HG03571 (cell line): ENCODE data around the gene APOB.

Experiments
- ATAC-seq: cut with Tn5 transposase; IDR thresholded peaks from one replicate; pipeline ENCODE4 v1.9.1; 2021; ENCODE audit not compliant: unreplicated experiment

Gene APOB, protein sequence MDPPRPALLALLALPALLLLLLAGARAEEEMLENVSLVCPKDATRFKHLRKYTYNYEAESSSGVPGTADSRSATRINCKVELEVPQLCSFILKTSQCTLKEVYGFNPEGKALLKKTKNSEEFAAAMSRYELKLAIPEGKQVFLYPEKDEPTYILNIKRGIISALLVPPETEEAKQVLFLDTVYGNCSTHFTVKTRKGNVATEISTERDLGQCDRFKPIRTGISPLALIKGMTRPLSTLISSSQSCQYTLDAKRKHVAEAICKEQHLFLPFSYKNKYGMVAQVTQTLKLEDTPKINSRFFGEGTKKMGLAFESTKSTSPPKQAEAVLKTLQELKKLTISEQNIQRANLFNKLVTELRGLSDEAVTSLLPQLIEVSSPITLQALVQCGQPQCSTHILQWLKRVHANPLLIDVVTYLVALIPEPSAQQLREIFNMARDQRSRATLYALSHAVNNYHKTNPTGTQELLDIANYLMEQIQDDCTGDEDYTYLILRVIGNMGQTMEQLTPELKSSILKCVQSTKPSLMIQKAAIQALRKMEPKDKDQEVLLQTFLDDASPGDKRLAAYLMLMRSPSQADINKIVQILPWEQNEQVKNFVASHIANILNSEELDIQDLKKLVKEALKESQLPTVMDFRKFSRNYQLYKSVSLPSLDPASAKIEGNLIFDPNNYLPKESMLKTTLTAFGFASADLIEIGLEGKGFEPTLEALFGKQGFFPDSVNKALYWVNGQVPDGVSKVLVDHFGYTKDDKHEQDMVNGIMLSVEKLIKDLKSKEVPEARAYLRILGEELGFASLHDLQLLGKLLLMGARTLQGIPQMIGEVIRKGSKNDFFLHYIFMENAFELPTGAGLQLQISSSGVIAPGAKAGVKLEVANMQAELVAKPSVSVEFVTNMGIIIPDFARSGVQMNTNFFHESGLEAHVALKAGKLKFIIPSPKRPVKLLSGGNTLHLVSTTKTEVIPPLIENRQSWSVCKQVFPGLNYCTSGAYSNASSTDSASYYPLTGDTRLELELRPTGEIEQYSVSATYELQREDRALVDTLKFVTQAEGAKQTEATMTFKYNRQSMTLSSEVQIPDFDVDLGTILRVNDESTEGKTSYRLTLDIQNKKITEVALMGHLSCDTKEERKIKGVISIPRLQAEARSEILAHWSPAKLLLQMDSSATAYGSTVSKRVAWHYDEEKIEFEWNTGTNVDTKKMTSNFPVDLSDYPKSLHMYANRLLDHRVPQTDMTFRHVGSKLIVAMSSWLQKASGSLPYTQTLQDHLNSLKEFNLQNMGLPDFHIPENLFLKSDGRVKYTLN (N-terminal part only)

DNA sequence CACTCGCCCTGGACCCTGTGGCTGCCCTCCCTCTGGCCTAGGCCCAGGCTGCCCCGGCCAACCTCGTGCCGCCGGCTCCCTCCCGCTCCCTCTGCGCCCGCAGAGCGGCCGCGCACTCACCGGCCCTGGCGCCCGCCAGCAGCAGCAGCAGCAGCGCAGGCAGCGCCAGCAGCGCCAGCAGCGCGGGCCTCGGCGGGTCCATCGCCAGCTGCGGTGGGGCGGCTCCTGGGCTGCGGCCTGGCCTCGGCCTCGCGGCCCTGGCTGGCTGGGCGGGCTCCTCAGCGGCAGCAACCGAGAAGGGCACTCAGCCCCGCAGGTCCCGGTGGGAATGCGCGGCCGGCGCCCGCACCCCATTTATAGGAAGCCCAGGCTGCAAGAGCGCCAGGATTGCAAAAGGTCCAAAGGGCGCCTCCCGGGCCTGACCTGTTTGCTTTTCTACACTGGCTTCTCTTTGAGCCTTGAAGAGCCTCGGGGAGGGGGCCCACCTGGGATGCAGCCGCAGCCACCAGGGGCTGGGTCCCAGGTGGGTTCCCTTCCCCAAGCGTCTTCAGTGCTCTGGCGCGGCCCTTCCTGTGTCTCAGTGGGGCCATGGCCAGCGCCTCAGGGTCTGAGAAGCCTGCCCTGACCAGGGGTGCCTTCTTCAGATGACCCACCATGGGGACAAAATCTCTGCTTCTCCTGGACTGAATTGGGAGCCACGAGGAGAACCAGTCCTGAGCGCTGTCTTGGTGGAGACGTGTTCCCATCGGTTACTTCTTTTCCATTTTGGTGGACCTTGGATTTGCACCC is at the start of gene APOB:
APOB (minus strand) TSS at position 330 of the 789 bp plus-strand sequence; CDS start at position 202, 128 bp downstream.
- ATAC-seq: no peak

DNA sequence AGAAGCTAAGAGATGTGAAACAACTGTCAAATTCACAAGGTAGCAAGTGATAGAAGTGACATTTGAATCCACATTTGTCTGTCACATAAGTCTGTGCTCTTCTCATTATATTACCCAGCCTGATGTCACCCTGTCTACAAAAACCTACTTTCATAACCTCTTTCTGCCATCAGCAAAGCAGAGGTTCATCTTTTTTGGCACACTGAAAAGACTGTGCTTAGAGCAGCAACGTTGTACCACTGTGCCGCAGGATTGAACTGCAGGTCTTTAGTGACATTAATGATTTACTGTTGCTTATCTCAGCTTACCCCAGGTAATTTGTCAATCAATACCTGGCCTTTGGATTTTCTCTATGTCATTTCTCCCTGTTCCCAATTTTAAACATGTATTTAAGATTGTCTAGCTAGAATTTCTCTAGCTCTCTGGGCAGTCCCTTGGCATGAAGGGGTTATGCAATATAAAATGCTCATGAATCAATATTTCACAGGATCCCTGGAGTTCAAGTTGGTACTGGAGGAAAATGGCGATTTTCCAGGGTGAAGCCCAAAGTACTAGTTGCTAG is 48.5 kb upstream of the APOB start:
- ATAC-seq: no peak

DNA sequence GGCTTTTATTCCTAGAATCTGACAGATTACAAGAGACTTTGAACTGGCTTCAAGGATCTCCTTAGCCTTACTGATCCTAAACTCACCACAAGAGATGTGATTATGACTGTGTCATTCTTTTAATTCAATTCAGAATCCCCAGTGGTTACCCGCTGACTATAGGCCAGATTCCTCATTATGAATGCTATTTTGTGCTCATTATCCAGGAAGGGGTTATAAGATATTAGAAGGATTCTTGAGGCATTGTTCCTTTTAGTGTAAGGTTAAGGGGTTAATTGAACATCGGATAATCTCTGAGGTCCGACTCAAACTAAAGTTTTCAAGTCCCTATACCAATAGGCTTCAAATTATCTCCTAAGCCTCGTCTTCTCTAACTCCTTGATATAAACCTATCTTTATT is 40.5 kb upstream of the APOB start:
- ATAC-seq: no peak

DNA sequence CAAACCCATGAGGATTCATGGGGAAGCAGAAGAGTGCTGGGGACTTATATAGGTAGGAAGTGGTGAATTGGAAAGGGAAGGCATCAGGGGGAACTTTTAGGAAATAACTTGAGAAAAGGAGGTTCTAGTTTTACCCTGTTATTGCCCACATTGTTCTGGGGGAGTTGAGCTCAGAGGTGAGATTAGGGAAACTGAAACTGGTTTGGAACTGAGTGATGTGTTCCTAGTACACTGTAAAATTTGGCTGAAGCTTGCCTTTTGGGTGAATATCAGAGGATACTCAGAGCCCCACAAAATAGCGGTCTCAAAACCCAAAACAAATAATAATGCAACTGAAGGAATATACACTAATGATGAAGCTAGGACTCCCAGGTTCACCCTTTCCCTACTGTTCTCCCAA is 39.6 kb upstream of the APOB start:
- no peak for ATAC-seq

DNA sequence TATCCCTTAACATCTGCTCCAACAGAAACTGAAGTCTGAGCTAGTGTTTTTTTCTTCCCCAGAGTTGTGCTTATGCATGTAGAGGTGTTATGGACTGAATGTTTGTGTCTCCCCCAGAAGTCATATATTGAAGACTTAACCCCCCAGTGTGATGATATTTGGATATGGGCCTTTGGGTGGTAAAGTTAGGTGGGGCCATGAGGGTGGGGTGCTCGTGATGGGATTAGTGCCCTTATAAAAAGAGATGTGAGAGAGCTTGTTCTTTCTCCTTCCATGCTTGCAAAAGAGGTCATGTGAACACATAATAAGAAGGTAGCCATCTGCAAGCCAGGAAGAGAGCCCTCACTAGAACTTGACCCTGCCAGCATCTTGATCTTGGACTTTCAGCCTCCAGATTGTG is 34.4 kb upstream of the APOB start:
- ATAC-seq: no peak

DNA sequence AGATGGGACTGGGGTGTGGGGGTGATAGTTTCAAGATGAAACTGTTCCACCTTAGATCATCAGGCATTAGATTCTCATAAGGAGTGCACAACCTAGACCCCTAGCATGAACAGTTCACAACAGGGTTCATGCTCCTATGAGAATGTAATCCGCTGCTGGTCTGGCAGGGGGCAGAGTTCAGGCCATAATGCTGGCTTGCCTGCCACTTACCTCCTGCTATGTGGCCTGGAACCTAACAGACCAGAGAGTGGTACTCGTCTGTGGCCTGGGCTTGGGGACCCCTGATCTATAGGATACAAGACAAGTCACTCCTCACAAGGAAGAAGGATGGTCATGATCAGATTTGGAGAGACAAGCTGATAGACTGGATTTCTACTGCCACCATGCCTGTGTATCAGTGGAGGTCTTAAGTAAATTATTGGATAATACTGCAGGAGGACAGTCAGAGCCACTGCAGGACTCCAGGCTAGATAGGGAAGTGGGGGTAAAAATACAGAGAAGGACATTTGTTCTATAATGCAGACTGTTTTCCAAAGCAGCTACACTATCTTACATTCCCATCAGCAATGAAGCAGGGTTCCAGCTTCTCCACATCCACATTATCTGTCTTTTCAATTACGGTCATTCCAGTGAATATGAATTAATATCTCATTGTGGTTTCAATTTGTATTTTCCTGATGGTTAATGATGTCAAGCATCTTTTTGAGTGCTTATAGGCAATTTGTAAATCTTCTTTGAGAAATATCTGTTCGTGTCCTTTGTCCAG is 28.8 kb upstream of the APOB start:
- ATAC-seq: no peak

DNA sequence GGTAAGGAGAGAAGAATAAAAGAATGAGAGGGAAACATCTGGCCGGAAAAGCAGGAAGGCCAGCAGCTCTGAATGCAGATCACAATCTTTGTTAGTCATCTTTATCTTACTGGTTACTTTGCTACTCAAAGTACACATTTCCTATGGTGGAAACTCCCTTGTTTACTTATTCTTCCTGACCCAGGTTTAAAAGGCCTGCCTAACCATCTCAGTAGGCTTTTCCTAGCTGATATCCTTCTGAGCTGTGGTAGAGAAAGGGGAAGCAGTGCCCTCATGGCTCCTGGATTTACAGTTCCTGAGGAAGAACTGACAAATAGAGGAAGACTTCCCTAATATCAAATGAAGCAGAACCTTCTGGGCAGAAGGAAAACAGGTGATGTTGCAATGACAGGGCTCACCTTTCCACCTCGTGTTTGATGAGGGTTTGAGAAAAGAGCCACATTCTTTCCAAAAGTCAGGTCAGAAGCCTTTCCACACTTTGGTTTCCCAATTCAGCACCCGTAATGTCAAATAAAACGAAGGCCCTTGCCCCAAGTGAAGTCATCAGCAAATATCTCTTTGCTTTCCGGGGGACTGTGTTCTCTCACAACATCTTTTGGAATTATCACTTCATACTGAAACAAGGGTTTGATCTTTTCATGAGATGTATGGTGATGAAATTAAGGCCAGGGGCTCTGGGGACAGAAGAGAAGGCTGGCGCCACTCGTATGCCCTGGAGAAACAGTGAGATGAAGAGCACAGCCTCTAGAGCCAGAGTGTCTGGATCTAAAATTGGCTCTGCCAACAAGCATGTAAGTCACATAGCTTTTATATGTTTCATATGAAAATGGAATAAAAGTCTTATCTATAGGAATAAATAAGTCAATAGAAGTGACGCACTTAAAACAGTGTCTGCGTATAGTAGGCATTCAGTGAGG is 26.7 kb upstream of the APOB start:
- ATAC-seq: no peak

DNA sequence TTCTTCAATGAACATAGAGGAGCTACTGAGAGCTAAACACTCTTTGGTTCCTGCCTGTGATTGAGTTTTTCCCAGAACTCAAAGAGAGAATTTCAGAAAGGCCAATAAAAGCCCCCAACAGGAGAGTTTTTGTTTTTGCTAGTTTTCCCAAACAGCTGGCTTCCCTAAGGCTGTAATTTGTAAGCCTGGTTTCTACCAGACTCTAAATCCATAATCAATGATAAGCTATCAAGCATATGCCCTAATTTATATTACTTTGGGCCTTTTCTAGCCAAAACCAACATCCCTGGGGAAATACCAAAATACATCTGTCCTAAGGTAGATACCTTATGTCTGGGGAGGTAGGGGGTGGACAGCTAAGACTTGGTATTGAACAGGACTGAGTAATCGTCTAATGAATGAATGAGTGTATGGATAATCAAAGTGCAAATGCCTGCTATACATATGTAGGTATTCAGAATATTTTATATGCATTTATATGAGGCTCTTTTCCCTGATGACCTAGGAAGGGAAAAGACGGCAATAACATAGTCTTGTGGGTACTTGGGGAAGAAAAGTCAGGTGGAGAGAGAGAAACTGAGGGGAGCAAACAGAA is 26.0 kb upstream of the APOB start:
- ATAC-seq: no peak

DNA sequence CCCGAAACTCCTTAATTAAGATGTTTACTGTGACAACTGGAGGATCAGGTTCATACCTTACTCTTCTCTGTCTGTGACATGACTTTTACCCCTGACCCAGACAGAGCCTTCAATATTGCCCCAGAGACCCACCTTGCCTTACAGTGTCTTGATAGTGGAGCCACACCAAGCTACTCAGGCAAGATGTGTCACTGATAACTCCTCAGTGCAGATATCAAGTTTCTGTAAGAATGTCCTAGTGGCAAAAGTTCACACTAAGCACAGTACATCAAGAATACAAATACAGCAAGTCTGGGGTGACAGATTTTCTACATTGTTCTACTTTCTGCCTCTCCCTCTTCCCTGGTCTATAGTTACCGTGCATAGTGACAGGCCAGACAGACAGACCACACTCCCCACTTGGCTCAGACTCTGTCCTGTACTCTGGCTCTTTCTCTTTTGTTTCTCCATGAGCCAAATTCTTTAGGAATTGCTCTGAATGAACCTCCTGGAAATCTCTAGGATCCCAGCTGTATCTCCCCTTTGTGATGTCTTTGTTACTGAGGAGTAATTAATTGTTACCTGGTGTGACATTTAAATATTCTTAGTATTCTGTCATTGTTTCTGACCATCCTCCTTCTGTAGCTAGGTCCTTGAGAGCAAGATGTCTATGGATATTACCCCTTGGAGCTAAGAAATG is 24.1 kb upstream of the APOB start:
- no peak for ATAC-seq

DNA sequence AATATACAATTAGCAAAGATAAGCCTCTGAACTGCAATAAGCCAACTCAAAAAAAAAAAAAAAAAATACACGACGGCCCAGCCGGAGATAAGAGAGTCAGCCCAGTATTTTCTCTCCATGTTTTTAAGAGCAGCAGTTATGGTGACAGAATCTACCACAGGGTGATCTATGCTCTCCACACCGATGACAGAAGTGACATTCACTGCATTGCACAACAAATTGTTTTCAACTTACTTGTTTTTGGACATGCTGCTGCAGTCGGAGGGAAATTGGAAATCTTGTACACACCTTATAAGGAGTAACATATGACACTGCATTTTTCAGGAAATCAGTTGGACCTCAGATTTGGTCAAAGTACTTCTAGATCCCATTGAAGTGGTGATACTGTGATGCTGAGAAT is 23.3 kb upstream of the APOB start:
- ATAC-seq: no peak

DNA sequence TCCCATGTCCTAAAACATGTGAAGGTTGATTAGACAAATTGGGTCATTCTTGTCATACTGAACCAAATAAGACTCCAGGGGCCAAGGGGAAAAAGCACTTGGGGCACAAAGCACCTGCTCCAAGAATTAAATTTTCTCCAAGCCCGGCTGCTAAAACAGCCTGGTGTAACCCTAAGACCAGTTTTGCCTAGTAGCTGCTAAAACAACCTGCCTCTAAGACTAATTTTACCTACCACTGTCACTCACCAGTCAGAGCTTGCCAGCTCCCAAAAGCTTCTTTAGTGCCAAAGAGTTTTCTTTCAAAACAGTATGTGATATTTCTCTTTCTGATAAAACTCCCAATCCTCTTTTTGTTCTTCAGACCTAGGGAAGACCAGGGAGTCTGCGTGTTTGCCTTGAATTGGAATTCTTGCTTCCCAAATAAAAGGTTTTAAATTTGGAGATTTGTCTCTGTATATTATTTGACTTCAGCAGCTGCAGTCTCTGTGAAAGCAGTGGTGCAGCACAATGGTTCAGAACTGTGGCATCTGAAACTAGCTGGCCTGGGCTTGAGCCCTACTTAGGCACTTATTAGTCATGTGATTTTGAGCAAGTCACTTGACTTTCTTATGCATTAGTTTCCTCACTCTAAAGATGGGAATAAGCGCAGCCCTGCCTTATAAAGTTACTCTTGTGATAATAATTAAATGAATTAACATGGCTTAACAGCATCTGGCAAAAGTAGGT is 16.2 kb upstream of the APOB start:
- ATAC-seq: no peak

DNA sequence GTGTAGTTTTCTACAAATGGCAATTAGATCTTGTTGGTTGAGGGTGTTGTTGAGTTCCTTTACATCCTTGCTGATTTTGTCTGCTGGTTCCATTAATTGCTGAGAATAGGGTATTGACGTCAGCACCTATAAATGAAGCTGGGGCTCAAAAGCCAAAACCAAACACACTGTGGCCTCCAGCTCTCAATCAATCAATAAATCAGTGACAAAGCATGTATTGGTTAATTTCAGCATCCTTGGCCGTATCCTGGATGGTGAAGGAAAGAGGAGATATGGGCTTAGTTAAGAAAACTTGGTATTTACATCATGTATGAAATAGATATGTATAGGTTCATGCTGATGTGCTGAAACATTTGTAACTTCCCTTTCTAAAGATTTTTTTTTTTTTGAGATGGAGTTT is 13.2 kb upstream of the APOB start:
- no peak for ATAC-seq

DNA sequence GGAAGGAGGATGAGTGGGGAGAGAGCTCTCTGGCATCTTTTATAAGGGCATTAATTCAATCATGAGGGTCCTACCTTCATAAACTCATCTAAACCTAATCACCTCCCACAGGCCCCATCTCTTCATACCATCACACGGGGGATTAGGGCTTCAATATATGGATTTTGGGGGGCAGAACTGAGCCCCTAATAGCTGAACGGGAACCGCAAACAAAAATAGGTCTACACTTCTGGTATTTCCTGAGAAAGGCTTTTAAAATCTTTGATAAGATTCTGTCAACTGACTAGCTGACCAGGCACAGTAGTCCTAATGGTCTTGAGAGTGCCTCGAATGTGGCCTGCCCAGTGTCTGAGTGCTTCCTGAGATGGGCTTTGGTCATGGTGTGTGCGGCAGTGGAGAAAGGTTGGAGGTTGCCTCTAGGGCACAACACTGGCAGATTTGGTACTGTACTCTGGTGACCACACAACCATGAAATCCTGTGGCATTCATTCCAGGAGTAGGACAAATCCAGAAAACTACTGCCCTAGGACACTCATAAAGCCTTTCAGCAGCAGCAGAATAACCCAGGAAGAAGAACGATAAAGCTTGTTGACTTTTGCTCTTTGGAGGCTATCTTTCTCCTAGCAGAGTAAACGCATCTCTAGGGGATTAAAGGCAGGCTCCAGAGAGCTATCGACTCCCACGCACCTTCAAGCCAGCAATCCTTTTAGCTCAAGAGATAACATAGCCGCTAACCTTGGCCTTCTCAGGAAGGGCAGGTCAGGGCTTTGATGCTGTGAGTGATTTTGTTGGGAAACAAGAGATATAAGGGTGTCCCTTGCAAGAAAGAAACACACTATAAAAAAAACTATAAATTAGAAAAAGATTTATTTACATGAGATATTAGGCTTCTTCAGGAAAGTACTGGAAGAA is 12.3 kb upstream of the APOB start:
- no peak for ATAC-seq

DNA sequence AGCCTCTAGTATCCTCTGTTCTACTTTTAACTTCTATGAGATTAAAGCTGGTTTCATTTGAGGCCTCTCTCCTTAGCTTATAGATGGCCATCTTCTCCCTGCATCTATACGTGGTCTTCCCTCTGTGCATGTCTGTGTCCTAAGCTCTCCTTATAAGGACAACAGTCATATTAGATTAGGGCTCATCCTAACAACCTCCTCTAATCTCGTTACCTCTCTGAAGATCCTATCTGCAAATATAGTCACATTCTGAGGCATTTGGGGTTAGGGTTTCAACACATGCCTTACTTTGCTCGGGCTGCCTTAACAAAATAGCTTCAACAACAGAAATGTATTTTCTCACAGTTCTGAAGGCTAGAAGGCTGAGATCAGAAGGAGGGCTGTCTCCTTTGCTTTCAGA is 11.6 kb upstream of the APOB start:
- no peak for ATAC-seq

DNA sequence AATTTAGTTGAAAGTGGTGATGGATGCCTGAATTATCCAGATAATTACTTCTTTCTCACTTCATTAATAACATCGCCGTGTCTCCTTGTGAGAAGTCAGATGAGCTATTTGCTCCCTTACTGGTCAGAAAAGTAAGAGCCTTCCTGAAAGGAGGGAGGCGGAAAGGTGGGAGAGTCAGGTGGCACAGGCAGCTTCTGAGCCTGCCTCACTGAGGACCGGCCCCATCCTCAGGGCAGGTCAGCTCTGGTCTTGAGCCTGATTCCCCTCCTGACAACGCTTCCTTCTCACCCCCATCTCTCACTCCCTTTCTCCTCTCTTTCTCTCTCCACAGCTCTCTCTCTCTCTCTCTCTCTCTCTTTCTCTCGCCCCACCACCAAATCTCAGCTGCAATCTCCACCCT is 10.1 kb upstream of the APOB start:
- ATAC-seq: no peak

DNA sequence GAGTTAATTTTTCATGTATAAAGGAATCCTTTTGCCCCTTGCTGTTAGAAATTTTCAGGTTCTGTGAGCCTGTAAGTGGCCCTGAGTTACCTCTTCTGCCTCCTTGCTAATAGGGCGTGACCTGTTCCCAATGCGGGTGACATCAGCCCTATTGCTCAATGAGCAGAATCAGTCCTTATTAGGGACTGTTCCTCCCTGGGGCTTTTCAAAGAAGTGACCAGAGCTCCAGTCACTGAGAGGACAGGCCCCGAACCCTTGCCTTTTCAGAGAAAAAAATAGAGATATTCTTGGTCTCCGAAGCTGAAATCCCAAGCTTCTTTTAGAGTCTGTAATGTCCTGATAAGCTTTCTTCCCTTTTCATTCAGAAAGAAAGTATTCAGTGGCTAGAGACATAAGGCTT is 8.2 kb upstream of the APOB start:
- no peak for ATAC-seq
